GM23338 (cell line): ENCODE data around the gene CNTNAP1. TPM values are rescaled to one million over a fixed set of nuclear protein-coding genes. Genes with fewer than 3 reads are reported as not detected.

Experiments
- ATAC-seq: fragments of 200-7000 bp; cut with Tn5 transposase; 3 replicates; pipeline ENCODE4 v1.9.1; 2020
- DNase-seq: peaks from one replicate; pipeline ENCODE4 v3.0.0-alpha.2; 2015; ENCODE audit warnings: low spot score
- H2AFZ ChIP-seq: fragments of 200-600 bp; sonication (generic); 2 replicates; pipeline ENCODE4 v1.8.0; 2016; ENCODE audit warnings: antibody characterized with exemption, mild to moderate bottlenecking, moderate library complexity
- H3F3A ChIP-seq: fragments of 200-600 bp; sonication (generic); replicated peaks from 2 replicates; pipeline ENCODE4 v1.8.0; 2017; ENCODE audit warnings: antibody characterized with exemption, mixed run types, low read depth
- H3K27ac ChIP-seq: fragments of 200-600 bp; sonication (generic); 2 replicates; pipeline ENCODE4 v1.6.1; 2016; ENCODE audit warnings: low read depth
- H3K27me3 ChIP-seq: fragments of 200-600 bp; sonication (generic); 2 replicates; pipeline ENCODE4 v1.8.0; 2016; ENCODE audit warnings: mild to moderate bottlenecking, mixed run types, moderate library complexity; ENCODE audit not compliant: insufficient read depth
- H3K36me3 ChIP-seq: fragments of 200-600 bp; sonication (generic); 2 replicates; pipeline ENCODE4 v1.8.0; 2016; ENCODE audit warnings: mild to moderate bottlenecking; ENCODE audit not compliant: insufficient read depth
- H3K4me1 ChIP-seq: fragments of 200-600 bp; sonication (generic); 2 replicates; pipeline ENCODE4 v1.8.0; 2016; ENCODE audit warnings: mild to moderate bottlenecking, moderate library complexity; ENCODE audit not compliant: insufficient read depth
- H3K4me2 ChIP-seq: fragments of 200-600 bp; sonication (generic); 2 replicates; pipeline ENCODE4 v1.7.1; 2017; ENCODE audit warnings: mixed run types
- H3K4me3 ChIP-seq: fragments of 200-600 bp; sonication (generic); 2 replicates; pipeline ENCODE4 v1.6.1; 2016; ENCODE audit warnings: mixed run types
- H3K79me2 ChIP-seq: fragments of 200-600 bp; sonication (generic); replicated peaks from 2 replicates; pipeline ENCODE4 v1.8.0; 2017; ENCODE audit warnings: mild to moderate bottlenecking; ENCODE audit not compliant: insufficient read depth
- H3K9me2 ChIP-seq: fragments of 200-600 bp; sonication (generic); 2 replicates; pipeline ENCODE4 v1.8.0; 2017; ENCODE audit not compliant: insufficient read depth
- H4K20me1 ChIP-seq: fragments of 200-600 bp; sonication (generic); replicated peaks from 2 replicates; pipeline ENCODE4 v1.8.0; 2017; ENCODE audit warnings: mild to moderate bottlenecking; ENCODE audit not compliant: insufficient read depth
- H3K27ac Mint-ChIP-seq: 2 replicates; pipeline ENCODE4 v1.8.0; 2020; ENCODE audit warnings: inconsistent platforms, mild to moderate bottlenecking, moderate library complexity, mixed read lengths
- H3K27me3 Mint-ChIP-seq: 3 replicates; pipeline ENCODE4 v1.8.0; 2022; ENCODE audit warnings: low read depth, mild to moderate bottlenecking, moderate library complexity, mixed read lengths, inconsistent platforms; ENCODE audit not compliant: insufficient read depth, poor library complexity
- H3K36me3 Mint-ChIP-seq: 3 replicates; pipeline ENCODE4 v1.8.0; 2021; ENCODE audit warnings: low read depth, mild to moderate bottlenecking, inconsistent platforms, moderate library complexity, mixed read lengths
- H3K4me1 Mint-ChIP-seq: 3 replicates; pipeline ENCODE4 v1.8.0; 2020; ENCODE audit warnings: mild to moderate bottlenecking, inconsistent platforms, mixed read lengths
- H3K4me3 Mint-ChIP-seq: 3 replicates; pipeline ENCODE4 v1.8.0; 2021; ENCODE audit warnings: moderate library complexity, mild to moderate bottlenecking, inconsistent platforms, mixed read lengths
- H3K9me3 Mint-ChIP-seq: 3 replicates; pipeline ENCODE4 v1.8.0; 2020; ENCODE audit warnings: moderate library complexity, mild to moderate bottlenecking, inconsistent platforms, mixed read lengths
- CTCF ChIP-seq, 2 experiments: fragments of 200-600 bp in 1 of 2; sonication (generic) in 1 of 2; conservative IDR thresholded peaks; 2 replicates each; pipeline versions ENCODE4 v1.5.1 to v1.6.1; 2016 to 2017; ENCODE audit warnings: antibody characterized with exemption in 2 of 2, low read depth in 2 of 2, mild to moderate bottlenecking in 2 of 2, moderate library complexity in 1 of 2
- EZH2 ChIP-seq: fragments of 200-600 bp; sonication (generic); IDR thresholded peaks from one replicate; pipeline ENCODE4 v1.8.0; 2017; ENCODE audit warnings: antibody characterized with exemption, mild to moderate bottlenecking, low read depth; ENCODE audit not compliant: unreplicated experiment
- EZH2phosphoT487 ChIP-seq: fragments of 200-600 bp; sonication (generic); IDR thresholded peaks from one replicate; pipeline ENCODE4 v1.8.1; 2018; ENCODE audit warnings: antibody characterized with exemption; ENCODE audit not compliant: unreplicated experiment
- JUNB ChIP-seq: IDR thresholded peaks from one replicate; pipeline ENCODE4 v1.6.1; 2016; ENCODE audit warnings: antibody characterized with exemption; ENCODE audit not compliant: unreplicated experiment
- NANOG ChIP-seq: IDR thresholded peaks from 2 replicates; pipeline ENCODE4 v1.6.1; 2016; ENCODE audit warnings: antibody characterized with exemption, borderline replicate concordance
- POLR2AphosphoS5 ChIP-seq: IDR thresholded peaks from 2 replicates; pipeline ENCODE4 v1.6.1; 2016; ENCODE audit warnings: antibody characterized with exemption, low read depth
- ZNF114 ChIP-seq: fragments of 250-450 bp; sonication (Bioruptor Pico); IDR thresholded peaks from 2 replicates; pipeline ENCODE4 v1.5.0; 2020; ENCODE audit warnings: mild to moderate bottlenecking, moderate library complexity
- ZNF331 ChIP-seq: fragments of 250-450 bp; sonication (Bioruptor Pico); IDR thresholded peaks from 2 replicates; pipeline ENCODE4 v1.5.0; 2020; ENCODE audit warnings: low read depth, mild to moderate bottlenecking, moderate library complexity
- polyA plus RNA-seq: library from polyadenylated mRNA; unstranded; fragments of >200 nt; fragmentation: Nextera tagmentation; extraction: Ambion mirVana; gene quantifications from 2 replicates; pipeline ENCODE4 v1.2.1, GENCODE V29; 2016
- total RNA-seq: library from RNA; depleted of rRNA; stranded (reverse); fragments of >200 nt; shearing (Covaris generic); gene quantifications from 2 replicates; pipeline ENCODE4 v1.2.3, GENCODE V29; 2014
- TF ChIP-seq, protein P1 (sequence below): IDR thresholded peaks from 2 replicates; pipeline ENCODE4 v1.6.1; 2016; ENCODE audit warnings: antibody characterized with exemption
- TF ChIP-seq, protein P2 (sequence below): IDR thresholded peaks from one replicate; pipeline ENCODE4 v1.6.1; 2018; ENCODE audit warnings: antibody characterized with exemption; ENCODE audit not compliant: unreplicated experiment

CNTNAP1 gene
- total and polyA plus RNA-seq, 2 experiments from 2014 or later = 1.3 to 5.0 TPM

DNA sequence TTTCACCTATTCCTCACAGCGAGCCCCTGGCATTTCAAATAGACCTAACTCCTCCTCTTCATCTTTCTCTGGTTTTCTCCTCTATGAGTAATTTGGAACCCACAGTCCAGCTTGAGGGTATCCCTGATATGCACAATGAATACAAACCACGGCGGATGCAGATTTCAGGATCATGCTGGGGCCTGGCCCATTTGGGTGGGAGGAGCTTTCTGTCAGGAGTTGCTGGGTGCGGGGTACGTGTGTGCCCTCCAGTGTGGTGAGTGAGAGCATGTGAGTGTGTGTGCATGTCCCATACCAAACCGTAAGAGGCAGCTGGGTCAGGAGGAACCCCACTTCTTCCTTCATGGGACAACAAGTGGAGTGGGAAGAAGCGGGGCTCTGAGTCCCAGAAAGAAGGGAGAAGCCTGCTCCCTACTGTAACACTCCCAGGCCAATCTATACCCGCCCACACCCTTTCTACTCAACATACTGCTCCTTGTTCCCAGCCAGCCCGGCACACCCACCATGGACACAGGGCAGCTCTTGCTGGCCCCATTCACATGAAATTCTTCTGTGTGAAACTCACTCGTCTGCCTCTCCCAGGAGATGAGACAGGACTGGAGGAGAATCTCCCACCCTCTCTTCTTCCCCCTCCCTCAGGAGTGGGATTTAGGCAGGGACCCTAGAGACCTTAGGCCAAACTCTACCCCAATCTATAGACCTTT is 18.4 kb downstream of the CNTNAP1 start (continued):
- TF ChIP-seq, protein P1, sequence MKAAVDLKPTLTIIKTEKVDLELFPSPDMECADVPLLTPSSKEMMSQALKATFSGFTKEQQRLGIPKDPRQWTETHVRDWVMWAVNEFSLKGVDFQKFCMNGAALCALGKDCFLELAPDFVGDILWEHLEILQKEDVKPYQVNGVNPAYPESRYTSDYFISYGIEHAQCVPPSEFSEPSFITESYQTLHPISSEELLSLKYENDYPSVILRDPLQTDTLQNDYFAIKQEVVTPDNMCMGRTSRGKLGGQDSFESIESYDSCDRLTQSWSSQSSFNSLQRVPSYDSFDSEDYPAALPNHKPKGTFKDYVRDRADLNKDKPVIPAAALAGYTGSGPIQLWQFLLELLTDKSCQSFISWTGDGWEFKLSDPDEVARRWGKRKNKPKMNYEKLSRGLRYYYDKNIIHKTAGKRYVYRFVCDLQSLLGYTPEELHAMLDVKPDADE = no peak

GRCh38 chr17:42702446-42702845 is 20.1 kb downstream of the CNTNAP1 start:
- Mint-ChIP-seq H3K4me3 (no peak overlapping the region; the same call in 2 of the 3 replicates), H3K9me3 (no peaks in the 10 kb centered on the region; the same call in 2 of the 3 replicates), H3K27me3 (peaks cover 5% of the 10 kb centered on the region), H3K27ac (no peak overlapping the region), H3K4me1 (peaks cover 10% of the 10 kb centered on the region), H3K36me3 (peaks cover 28% of the 10 kb centered on the region)
- Histone ChIP-seq H3K36me3 (peaks cover 6% of the 10 kb centered on the region; the same call in 1 of the 2 replicates), H3K4me2 (no peak overlapping the region), H3K27ac (no peak overlapping the region), H3K4me1 (no peaks in the 10 kb centered on the region; the same call in 1 of the 2 replicates), H3K4me3 (no peak overlapping the region), H4K20me1 (peaks cover 6% of the 10 kb centered on the region; the same call in 1 of the 2 replicates), H3K79me2 (no peaks in the 10 kb centered on the region), H3F3A (no peaks in the 10 kb centered on the region), H3K27me3 (no peaks in the 10 kb centered on the region), H3K9me2 (no peaks in the 10 kb centered on the region), H2AFZ (no peak overlapping the region)
- DNase-seq (no peak), ATAC-seq (no peak)
- no peak for TF ChIP-seq POLR2AphosphoS5
- TF ChIP-seq ZNF114 = no peak
- no peak for TF ChIP-seq EZH2

GRCh38 chr17:42704490-42704836 is 22.1 kb downstream of the CNTNAP1 start:
- Mint-ChIP-seq H3K36me3 (peaks cover 40% of the 10 kb centered on the region), H3K27me3 (peaks cover under 1% of the 10 kb centered on the region), H3K4me1 (peaks cover 4% of the 10 kb centered on the region), H3K27ac (no peak overlapping the region), H3K4me3 (no peak overlapping the region), H3K9me3 (no peaks in the 10 kb centered on the region; the same call in 2 of the 3 replicates)
- Histone ChIP-seq H3K27ac (no peak overlapping the region), H4K20me1 (0 out of 2 replicates have a peak, but pooled peaks cover 6% of the 10 kb centered on the region), H3K27me3 (no peaks in the 10 kb centered on the region), H3K4me2 (no peak overlapping the region), H3K79me2 (no peaks in the 10 kb centered on the region), H3F3A (no peaks in the 10 kb centered on the region), H3K4me3 (no peak overlapping the region), H3K36me3 (peaks cover 6% of the 10 kb centered on the region; the same call in 1 of the 2 replicates), H3K9me2 (no peaks in the 10 kb centered on the region), H3K4me1 (no peaks in the 10 kb centered on the region; the same call in 1 of the 2 replicates), H2AFZ (no peak overlapping the region)
- ATAC-seq (no peak), DNase-seq (no peak)
- no peak for TF ChIP-seq CTCF (conservative IDR thresholded peaks at IDR 0.05; ENCODE audit: low read depth in 2 of 2)
- TF ChIP-seq ZNF331 (CRISPR knock-in tag) = no peak
- TF ChIP-seq JUNB = no peak
- TF ChIP-seq POLR2AphosphoS5 = no peak
- TF ChIP-seq, protein P2, sequence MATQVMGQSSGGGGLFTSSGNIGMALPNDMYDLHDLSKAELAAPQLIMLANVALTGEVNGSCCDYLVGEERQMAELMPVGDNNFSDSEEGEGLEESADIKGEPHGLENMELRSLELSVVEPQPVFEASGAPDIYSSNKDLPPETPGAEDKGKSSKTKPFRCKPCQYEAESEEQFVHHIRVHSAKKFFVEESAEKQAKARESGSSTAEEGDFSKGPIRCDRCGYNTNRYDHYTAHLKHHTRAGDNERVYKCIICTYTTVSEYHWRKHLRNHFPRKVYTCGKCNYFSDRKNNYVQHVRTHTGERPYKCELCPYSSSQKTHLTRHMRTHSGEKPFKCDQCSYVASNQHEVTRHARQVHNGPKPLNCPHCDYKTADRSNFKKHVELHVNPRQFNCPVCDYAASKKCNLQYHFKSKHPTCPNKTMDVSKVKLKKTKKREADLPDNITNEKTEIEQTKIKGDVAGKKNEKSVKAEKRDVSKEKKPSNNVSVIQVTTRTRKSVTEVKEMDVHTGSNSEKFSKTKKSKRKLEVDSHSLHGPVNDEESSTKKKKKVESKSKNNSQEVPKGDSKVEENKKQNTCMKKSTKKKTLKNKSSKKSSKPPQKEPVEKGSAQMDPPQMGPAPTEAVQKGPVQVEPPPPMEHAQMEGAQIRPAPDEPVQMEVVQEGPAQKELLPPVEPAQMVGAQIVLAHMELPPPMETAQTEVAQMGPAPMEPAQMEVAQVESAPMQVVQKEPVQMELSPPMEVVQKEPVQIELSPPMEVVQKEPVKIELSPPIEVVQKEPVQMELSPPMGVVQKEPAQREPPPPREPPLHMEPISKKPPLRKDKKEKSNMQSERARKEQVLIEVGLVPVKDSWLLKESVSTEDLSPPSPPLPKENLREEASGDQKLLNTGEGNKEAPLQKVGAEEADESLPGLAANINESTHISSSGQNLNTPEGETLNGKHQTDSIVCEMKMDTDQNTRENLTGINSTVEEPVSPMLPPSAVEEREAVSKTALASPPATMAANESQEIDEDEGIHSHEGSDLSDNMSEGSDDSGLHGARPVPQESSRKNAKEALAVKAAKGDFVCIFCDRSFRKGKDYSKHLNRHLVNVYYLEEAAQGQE = no peak
- no peak for TF ChIP-seq ZNF114
- TF ChIP-seq EZH2phosphoT487 = no peak
- no peak for TF ChIP-seq NANOG
- no peak for TF ChIP-seq EZH2
